ENCODE measurements around the gene TNC.

The TNC gene

DNA sequence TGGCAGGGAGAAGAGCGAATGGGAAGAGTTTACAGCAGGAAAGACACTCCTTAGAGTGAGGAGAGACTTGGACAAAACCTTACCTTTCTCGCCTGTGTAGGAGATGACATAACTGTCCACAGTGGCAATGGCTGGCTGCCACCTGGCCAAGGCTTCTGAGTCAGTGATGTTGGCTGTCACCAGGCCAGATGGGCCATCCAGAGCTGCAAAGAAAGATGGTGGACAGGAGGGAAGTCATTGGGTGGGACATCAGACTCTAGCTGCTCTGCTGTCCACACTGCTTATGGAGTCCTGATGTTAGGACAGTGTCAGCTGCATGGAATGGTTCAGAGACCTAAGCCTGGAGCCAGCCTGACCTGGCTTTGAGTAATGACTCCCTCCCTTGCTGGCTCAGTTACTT, 79.8 kb downstream of the TNC start:
- Histone ChIP-seq H3K9me3 (ENCODE audit: control insufficient read depth, insufficient read depth, low read length) (no peaks in the 10 kb centered on the region), H3K4me3 (ENCODE audit: low read length) (no peak overlapping the region), H3K4me1 (ENCODE audit: control insufficient read depth, insufficient read depth, low read length) (no peaks in the 10 kb centered on the region), H3K36me3 (ENCODE audit: control insufficient read depth, insufficient read depth, low read length) (no peaks in the 10 kb centered on the region), H3K27ac (ENCODE audit: low read length) (no peak overlapping the region), H3K27me3 (ENCODE audit: control insufficient read depth, insufficient read depth, low read length) (no peaks in the 10 kb centered on the region)
- no CpG with 5 or more reads among the region's 2 CpGs for WGBS (ENCODE audit: insufficient coverage, insufficient read length)
- DNase-seq (ENCODE audit: low read depth, low spot score) = no peak

DNA sequence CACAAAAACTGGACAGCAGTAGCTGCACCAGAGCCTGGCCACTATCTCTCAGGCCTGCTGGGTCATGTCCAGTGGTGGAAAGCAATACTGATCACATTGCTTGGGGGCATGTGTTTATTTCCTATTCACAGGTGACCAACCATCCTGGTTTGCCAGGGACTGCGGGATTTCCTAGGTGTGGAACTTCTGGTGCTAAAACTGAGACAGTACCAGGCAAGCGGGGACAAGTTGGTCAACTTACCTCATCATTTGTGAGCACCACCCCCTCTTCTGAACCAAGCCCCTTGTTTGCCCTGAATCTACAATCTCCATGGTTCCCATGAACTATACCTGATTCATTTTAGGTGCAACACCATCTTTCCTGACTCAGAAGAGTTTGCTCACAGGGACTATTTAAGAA, 81.3 kb downstream of the TNC start:
- Histone ChIP-seq H3K27me3 (ENCODE audit: control insufficient read depth, insufficient read depth, low read length) (no peaks in the 10 kb centered on the region), H3K4me1 (ENCODE audit: control insufficient read depth, insufficient read depth, low read length) (no peaks in the 10 kb centered on the region), H3K9me3 (ENCODE audit: control insufficient read depth, insufficient read depth, low read length) (no peaks in the 10 kb centered on the region), H3K36me3 (ENCODE audit: control insufficient read depth, insufficient read depth, low read length) (no peaks in the 10 kb centered on the region), H3K4me3 (ENCODE audit: low read length) (no peak overlapping the region), H3K27ac (ENCODE audit: low read length) (no peak overlapping the region)
- no peak for DNase-seq (ENCODE audit: low read depth, low spot score)
- WGBS (ENCODE audit: insufficient coverage, insufficient read length) = no CpG with 5 or more reads among the region's 2 CpGs

DNA sequence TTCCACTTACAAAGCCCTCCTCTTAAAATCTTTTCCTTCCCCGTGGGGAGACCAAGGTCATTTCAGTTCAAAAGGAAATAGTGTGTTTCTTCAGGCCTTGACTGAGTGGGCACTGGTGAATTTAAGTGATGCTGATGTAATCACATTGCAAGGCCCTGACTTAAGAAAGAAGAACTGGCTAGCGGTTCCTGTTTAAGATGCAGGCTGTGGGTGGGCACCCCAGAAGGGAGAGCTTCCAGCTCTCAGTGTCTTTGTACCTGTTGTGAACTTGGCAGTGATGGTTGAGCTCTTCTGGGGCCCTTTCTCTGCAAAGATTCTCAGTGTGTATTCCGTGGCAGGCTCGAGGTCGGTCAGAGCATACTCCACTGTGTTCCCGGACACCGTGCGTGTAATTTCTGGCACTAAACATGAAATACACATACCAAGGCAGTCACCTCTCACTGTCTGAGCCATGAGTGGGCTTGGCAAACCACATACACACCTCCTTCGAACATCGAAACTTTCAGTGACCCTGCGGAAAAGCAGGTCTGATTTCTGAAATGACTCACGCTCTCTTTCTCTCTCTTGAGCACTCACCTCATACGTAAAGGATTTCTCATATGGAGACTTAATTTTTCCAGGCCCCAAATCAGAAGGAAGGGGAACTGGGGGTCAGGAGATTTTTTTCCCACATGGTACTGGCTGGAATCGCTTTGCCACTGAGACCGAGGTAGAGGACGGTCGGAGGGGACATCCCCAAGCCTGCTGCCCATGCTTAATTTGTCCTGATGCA, 81.9 kb downstream of the TNC start:
- Histone ChIP-seq H3K9me3 (ENCODE audit: control insufficient read depth, insufficient read depth, low read length) (no peaks in the 10 kb centered on the region), H3K4me3 (ENCODE audit: low read length) (no peak overlapping the region), H3K27me3 (ENCODE audit: control insufficient read depth, insufficient read depth, low read length) (no peaks in the 10 kb centered on the region), H3K4me1 (ENCODE audit: control insufficient read depth, insufficient read depth, low read length) (no peaks in the 10 kb centered on the region), H3K36me3 (ENCODE audit: control insufficient read depth, insufficient read depth, low read length) (no peaks in the 10 kb centered on the region), H3K27ac (ENCODE audit: low read length) (no peak overlapping the region)
- DNase-seq (ENCODE audit: low read depth, low spot score) = no peak
- WGBS (ENCODE audit: insufficient coverage, insufficient read length) = no CpG with 5 or more reads among the region's 17 CpGs

DNA sequence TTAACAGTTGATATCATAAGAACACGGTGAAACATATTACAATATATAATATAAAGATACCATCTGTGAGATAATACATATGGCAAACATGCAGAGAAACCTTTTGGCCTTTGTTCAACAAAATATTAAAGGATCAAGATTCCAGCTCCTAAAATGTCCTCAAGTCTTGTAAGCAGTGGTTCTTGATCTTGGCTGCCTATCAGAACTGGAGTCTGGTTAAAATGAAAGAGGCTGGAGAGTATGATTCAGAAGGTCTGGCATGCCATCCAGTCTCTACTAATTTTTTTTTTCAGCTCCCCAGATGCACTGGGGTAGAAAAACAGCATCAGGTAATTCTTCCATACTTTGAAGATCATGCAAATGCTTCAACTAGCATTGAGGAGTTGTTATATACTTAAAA, 83.2 kb downstream of the TNC start:
- Histone ChIP-seq H3K27ac (ENCODE audit: low read length) (no peak overlapping the region), H3K9me3 (ENCODE audit: control insufficient read depth, insufficient read depth, low read length) (no peaks in the 10 kb centered on the region), H3K4me3 (ENCODE audit: low read length) (no peak overlapping the region), H3K36me3 (ENCODE audit: control insufficient read depth, insufficient read depth, low read length) (no peaks in the 10 kb centered on the region), H3K4me1 (ENCODE audit: control insufficient read depth, insufficient read depth, low read length) (no peaks in the 10 kb centered on the region), H3K27me3 (ENCODE audit: control insufficient read depth, insufficient read depth, low read length) (no peaks in the 10 kb centered on the region)
- WGBS (ENCODE audit: insufficient coverage, insufficient read length) = no CpG with 5 or more reads among the region's 1 CpG
- DNase-seq (ENCODE audit: low read depth, low spot score) = no peak

DNA sequence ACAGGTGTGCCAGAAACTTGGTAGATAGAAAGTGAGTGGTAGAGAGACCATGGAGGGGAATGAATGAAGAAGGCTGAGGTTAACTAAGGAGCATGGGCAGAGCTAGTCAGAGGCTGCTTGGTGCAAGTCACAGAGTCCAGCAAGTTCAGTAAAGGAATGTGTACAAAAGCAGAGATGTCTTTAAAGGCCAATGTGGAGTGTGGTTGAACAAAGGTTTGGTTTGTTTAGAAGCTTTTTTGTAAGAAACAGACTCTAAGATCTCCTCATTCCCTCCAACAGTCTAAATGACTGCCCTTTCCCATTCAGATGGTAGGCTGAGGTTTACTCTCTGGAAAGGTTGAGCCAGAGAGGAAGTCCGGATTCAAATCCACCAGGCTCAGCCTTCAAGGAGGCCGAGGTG, 84.2 kb downstream of the TNC start:
- H3K4me1 ChIP-seq (ENCODE audit: control insufficient read depth, insufficient read depth, low read length) = no peaks in the 10 kb centered on the region
- DNase-seq (ENCODE audit: low read depth, low spot score) = no peak
- WGBS (ENCODE audit: insufficient coverage, insufficient read length) = no CpG with 5 or more reads among the region's 2 CpGs
- no peaks in the 10 kb centered on the region for H3K36me3 ChIP-seq (ENCODE audit: control insufficient read depth, insufficient read depth, low read length)
- H3K4me3 ChIP-seq (ENCODE audit: low read length) = no peak overlapping the region
- H3K27ac ChIP-seq (ENCODE audit: low read length) = no peak overlapping the region
- H3K9me3 ChIP-seq (ENCODE audit: control insufficient read depth, insufficient read depth, low read length) = no peaks in the 10 kb centered on the region
- H3K27me3 ChIP-seq (ENCODE audit: control insufficient read depth, insufficient read depth, low read length) = no peaks in the 10 kb centered on the region

DNA sequence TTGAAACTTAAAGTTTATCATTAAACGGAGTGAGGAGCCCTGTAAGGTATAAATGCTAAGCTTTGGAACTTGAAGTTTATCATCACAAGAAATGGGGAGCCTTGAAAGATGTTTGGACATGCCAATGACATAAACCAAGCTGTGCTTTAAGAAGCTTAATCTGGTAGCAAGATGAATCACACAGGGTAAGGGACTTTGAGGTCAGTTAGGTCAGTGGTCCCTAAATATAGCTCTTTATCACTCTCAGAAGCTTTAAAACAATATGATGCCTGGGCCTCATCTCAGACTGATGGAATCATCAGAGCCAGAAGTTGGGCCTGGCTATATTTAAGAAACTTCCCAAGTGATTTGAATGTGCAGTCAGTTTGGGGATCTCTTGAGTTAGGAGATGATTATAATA, 85.7 kb downstream of the TNC start:
- no peaks in the 10 kb centered on the region for H3K27me3 ChIP-seq (ENCODE audit: control insufficient read depth, insufficient read depth, low read length)
- WGBS (ENCODE audit: insufficient coverage, insufficient read length) = no CpG with 5 or more reads among the region's 1 CpG
- no peak overlapping the region for H3K4me3 ChIP-seq (ENCODE audit: low read length)
- no peak for DNase-seq (ENCODE audit: low read depth, low spot score)
- H3K27ac ChIP-seq (ENCODE audit: low read length) = no peak overlapping the region
- no peaks in the 10 kb centered on the region for H3K9me3 ChIP-seq (ENCODE audit: control insufficient read depth, insufficient read depth, low read length)
- H3K36me3 ChIP-seq (ENCODE audit: control insufficient read depth, insufficient read depth, low read length) = no peaks in the 10 kb centered on the region
- H3K4me1 ChIP-seq (ENCODE audit: control insufficient read depth, insufficient read depth, low read length) = no peaks in the 10 kb centered on the region

DNA sequence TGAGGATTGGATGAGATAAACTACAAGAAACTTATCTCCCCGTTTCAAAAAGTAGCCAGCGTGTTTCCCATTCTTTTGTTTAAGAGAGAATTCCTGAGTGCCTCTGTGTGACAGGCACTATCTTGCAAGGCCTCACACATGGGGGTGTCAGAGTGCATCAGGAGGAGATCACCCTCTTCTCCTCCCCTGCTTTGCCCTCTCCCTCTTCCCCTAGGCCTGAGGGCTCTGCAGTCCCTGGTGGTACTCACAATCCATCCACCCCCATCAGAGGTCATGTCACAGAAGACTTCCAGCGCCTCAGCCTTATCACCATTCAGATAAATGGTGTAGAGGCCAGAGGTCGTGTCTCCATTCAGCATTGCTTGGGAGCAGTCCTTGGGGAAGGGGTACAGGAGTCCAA, 88.0 kb downstream of the TNC start:
- Histone ChIP-seq H3K9me3 (ENCODE audit: control insufficient read depth, insufficient read depth, low read length) (no peaks in the 10 kb centered on the region), H3K27ac (ENCODE audit: low read length) (no peak overlapping the region), H3K4me3 (ENCODE audit: low read length) (no peak overlapping the region), H3K4me1 (ENCODE audit: control insufficient read depth, insufficient read depth, low read length) (no peaks in the 10 kb centered on the region), H3K36me3 (ENCODE audit: control insufficient read depth, insufficient read depth, low read length) (no peaks in the 10 kb centered on the region), H3K27me3 (ENCODE audit: control insufficient read depth, insufficient read depth, low read length) (no peaks in the 10 kb centered on the region)
- no peak for DNase-seq (ENCODE audit: low read depth, low spot score)
- no CpG with 5 or more reads among the region's 4 CpGs for WGBS (ENCODE audit: insufficient coverage, insufficient read length)

DNA sequence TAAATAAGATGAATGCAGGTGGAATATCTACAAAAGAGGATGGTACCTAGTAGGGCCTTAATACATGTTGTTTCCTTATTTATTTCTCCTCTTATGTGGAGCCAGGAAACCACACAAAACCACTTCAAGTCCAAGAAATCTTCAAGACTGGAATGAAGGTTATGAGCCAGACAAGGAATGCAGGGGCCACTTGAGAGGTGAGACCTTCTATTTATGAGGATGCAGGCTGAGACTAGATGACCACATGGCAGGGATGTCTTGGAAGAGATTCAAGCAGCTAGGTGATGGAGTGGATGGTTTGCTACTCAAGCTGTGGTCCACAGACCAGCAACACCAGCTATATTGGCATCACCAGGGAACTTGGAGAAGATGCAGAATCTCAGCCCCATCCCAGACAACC, 92.2 kb downstream of the TNC start:
- no peaks in the 10 kb centered on the region for H3K4me1 ChIP-seq (ENCODE audit: control insufficient read depth, insufficient read depth, low read length)
- no peaks in the 10 kb centered on the region for H3K36me3 ChIP-seq (ENCODE audit: control insufficient read depth, insufficient read depth, low read length)
- no peak for DNase-seq (ENCODE audit: low read depth, low spot score)
- no peak overlapping the region for H3K4me3 ChIP-seq (ENCODE audit: low read length)
- H3K27ac ChIP-seq (ENCODE audit: low read length) = no peak overlapping the region
- no peaks in the 10 kb centered on the region for H3K9me3 ChIP-seq (ENCODE audit: control insufficient read depth, insufficient read depth, low read length)
- no peaks in the 10 kb centered on the region for H3K27me3 ChIP-seq (ENCODE audit: control insufficient read depth, insufficient read depth, low read length)

DNA sequence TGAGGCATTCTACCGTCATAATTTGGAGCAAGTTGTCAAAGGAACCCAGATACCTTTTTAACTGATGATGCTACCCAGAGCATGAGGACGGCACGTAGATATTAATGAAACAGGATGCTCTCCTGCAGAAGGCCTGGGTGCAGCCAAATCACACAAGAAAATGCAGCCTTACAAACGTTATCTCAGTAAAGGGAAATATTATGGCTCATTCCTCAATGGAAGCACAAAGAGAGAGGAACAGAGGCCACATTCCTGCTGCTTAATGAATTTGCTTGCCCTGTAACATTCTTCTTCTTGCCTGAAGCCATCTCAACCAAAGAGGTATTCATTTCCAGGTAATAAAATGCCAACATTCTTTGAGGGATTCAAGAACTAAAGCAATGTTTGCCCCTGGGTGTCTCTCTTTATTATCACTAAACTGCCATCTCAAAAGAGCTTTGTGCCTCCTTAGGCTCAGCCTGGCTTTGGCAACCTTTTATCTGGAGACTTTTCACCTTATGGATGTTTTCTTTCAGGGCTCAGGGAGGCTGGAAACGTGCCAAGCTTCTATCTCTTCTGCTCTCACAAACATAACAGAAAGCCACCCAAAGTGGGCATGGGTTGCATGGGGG, 92.9 kb downstream of the TNC start:
- Histone ChIP-seq H3K36me3 (ENCODE audit: control insufficient read depth, insufficient read depth, low read length) (no peaks in the 10 kb centered on the region), H3K4me1 (ENCODE audit: control insufficient read depth, insufficient read depth, low read length) (no peaks in the 10 kb centered on the region)
- WGBS (ENCODE audit: insufficient coverage, insufficient read length) = no CpG with 5 or more reads among the region's 5 CpGs

DNA sequence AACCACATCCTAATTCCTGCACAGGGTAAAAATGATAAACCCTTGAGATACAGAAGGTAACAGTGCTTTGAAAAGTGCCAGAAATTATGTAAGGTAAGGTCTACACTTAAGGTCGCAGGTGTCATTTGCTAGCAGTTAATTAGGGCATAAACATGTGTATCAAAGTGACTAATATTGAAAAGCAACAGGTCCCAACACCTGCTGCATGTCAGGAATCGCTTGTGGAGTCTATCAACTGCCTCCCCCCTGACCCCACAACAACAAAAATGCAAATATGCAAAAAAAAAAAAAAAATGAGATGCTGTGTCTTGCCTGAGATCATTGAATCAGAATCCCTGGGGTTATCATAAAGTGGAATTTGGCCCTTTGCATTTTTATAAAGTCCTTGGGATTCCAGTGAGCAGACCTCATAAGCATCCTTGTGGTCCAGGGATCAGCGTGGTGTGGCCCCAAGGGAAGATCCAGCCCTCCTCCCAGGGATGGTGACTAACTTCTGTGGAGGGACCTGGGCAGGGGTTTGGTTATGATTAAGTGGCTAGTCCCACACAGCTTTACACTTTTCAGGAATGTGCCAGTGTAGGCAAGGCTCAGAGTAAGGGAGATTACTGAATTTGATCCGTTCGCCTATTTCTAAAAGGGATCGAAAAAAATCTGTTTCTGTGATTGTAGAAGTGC, 95.1 kb downstream of the TNC start:
- Histone ChIP-seq H3K4me1 (ENCODE audit: control insufficient read depth, insufficient read depth, low read length) (no peaks in the 10 kb centered on the region), H3K9me3 (ENCODE audit: control insufficient read depth, insufficient read depth, low read length) (no peaks in the 10 kb centered on the region), H3K27me3 (ENCODE audit: control insufficient read depth, insufficient read depth, low read length) (no peaks in the 10 kb centered on the region), H3K4me3 (ENCODE audit: low read length) (no peak overlapping the region), H3K36me3 (ENCODE audit: control insufficient read depth, insufficient read depth, low read length) (no peaks in the 10 kb centered on the region), H3K27ac (ENCODE audit: low read length) (no peak overlapping the region)
- WGBS (ENCODE audit: insufficient coverage, insufficient read length) = no CpG with 5 or more reads among the region's 6 CpGs
- no peak for DNase-seq (ENCODE audit: low read depth, low spot score)

More for the DNA sequence above, 92.9 kb downstream of the TNC start:
- Histone ChIP-seq H3K27ac (ENCODE audit: low read length) (no peak overlapping the region), H3K9me3 (ENCODE audit: control insufficient read depth, insufficient read depth, low read length) (no peaks in the 10 kb centered on the region), H3K27me3 (ENCODE audit: control insufficient read depth, insufficient read depth, low read length) (no peaks in the 10 kb centered on the region), H3K4me3 (ENCODE audit: low read length) (no peak overlapping the region)
- DNase-seq (ENCODE audit: low read depth, low spot score) = no peak

Data from iPS DF 6.9 (cell line).